OCI-LY1 (cell line): ENCODE measurements around the gene HDAC9.

Experiments
- H2AFZ ChIP-seq: fragments of 200-600 bp; sonication (generic), shearing (Covaris generic); 2 replicates; pipeline ENCODE4 v1.6.0; 2014; ENCODE audit warnings: antibody characterized with exemption, mild to moderate bottlenecking, low read length
- H3F3A ChIP-seq: fragments of 200-600 bp; sonication (generic), shearing (Covaris generic); 2 replicates; pipeline ENCODE4 v1.6.0; 2014; ENCODE audit warnings: mild to moderate bottlenecking, antibody characterized with exemption, low read length, moderate library complexity; ENCODE audit not compliant: insufficient read depth
- H3K27ac ChIP-seq: fragments of 200-600 bp; sonication (generic); 2 replicates; pipeline ENCODE4 v1.5.1; 2014; ENCODE audit warnings: low read length, mixed run types, mild to moderate bottlenecking, low read depth; ENCODE audit not compliant: poor library complexity, severe bottlenecking
- H3K27me3 ChIP-seq: fragments of 200-600 bp; sonication (generic); 2 replicates; pipeline ENCODE4 v1.6.0; 2014; ENCODE audit warnings: antibody characterized with exemption, mild to moderate bottlenecking, low read length, moderate library complexity; ENCODE audit not compliant: insufficient read depth
- H3K36me3 ChIP-seq: fragments of 200-600 bp; sonication (generic); 2 replicates; pipeline ENCODE4 v1.6.1; 2014; ENCODE audit warnings: mild to moderate bottlenecking, antibody characterized with exemption, low read length, moderate library complexity, mixed read lengths; ENCODE audit not compliant: insufficient read depth
- H3K4me1 ChIP-seq: fragments of 200-600 bp; sonication (generic); 2 replicates; pipeline ENCODE4 v1.5.1; 2014; ENCODE audit warnings: mild to moderate bottlenecking, low read length, moderate library complexity; ENCODE audit not compliant: insufficient read depth, severe bottlenecking
- H3K4me2 ChIP-seq: fragments of 200-600 bp; sonication (generic), shearing (Covaris generic); 2 replicates; pipeline ENCODE4 v1.6.1; 2014; ENCODE audit warnings: low read length
- H3K4me3 ChIP-seq: fragments of 200-600 bp; sonication (generic); 2 replicates; pipeline ENCODE4 v1.5.1; 2014; ENCODE audit warnings: low read length, low read depth, mild to moderate bottlenecking, mixed read lengths; ENCODE audit not compliant: poor library complexity, severe bottlenecking
- H3K79me2 ChIP-seq: fragments of 200-600 bp; shearing (Covaris generic); 2 replicates; pipeline ENCODE4 v1.6.1; 2016; ENCODE audit warnings: mixed run types, low read length, mixed read lengths; ENCODE audit not compliant: insufficient read depth
- H3K9ac ChIP-seq: fragments of 200-600 bp; sonication (generic), shearing (Covaris generic); 2 replicates; pipeline ENCODE4 v1.6.1; 2014; ENCODE audit warnings: mild to moderate bottlenecking, low read length, mixed read lengths
- H3K9me2 ChIP-seq: fragments of 200-600 bp; sonication (generic), shearing (Covaris generic); 2 replicates; pipeline ENCODE4 v1.6.1; 2014; ENCODE audit warnings: low read depth, mild to moderate bottlenecking, low read length, mixed read lengths
- H3K9me3 ChIP-seq: fragments of 200-600 bp; shearing (Covaris generic); 2 replicates; pipeline ENCODE4 v1.6.1; 2014; ENCODE audit warnings: low read length, mixed read lengths
- H4K20me1 ChIP-seq: fragments of 200-600 bp; sonication (generic), shearing (Covaris generic); 2 replicates; pipeline ENCODE4 v1.6.0; 2016; ENCODE audit warnings: mild to moderate bottlenecking, low read length; ENCODE audit not compliant: insufficient read depth
- CTCF ChIP-seq: fragments of 200-600 bp; sonication (generic), shearing (Covaris generic); IDR thresholded peaks from 2 replicates; pipeline ENCODE4 v1.5.1; 2017; ENCODE audit warnings: mild to moderate bottlenecking, antibody characterized with exemption, low read length, moderate library complexity, mixed read lengths
- EZH2 ChIP-seq: fragments of 200-600 bp; sonication (generic), shearing (Covaris generic); IDR thresholded peaks from 2 replicates; pipeline ENCODE4 v1.8.0; 2017; ENCODE audit warnings: borderline replicate concordance, mixed run types, mild to moderate bottlenecking, antibody characterized with exemption, low read length, moderate library complexity, mixed read lengths

Gene HDAC9

GRCh38 chr7:18474944-18475343, 20.6 kb upstream of the HDAC9 start:
- Histone ChIP-seq H3F3A (no peaks in the 10 kb centered on the region), H3K27me3 (no peaks in the 10 kb centered on the region), H3K4me1 (no peaks in the 10 kb centered on the region), H4K20me1 (no peaks in the 10 kb centered on the region), H3K9ac (no peak overlapping the region), H3K9me3 (no peaks in the 10 kb centered on the region), H2AFZ (no peak overlapping the region), H3K79me2 (no peaks in the 10 kb centered on the region), H3K27ac (no peak overlapping the region), H3K4me2 (no peak overlapping the region), H3K9me2 (no peaks in the 10 kb centered on the region), H3K4me3 (no peak overlapping the region), H3K36me3 (no peaks in the 10 kb centered on the region)
- TF ChIP-seq EZH2 (no peak), CTCF (no peak)

GRCh38 chr7:18475488-18475887, 20.1 kb upstream of the HDAC9 start:
- Histone ChIP-seq H3K4me3 (no peak overlapping the region), H3K9me3 (no peaks in the 10 kb centered on the region), H3K27ac (no peak overlapping the region), H3K4me2 (no peak overlapping the region), H3K36me3 (no peaks in the 10 kb centered on the region), H2AFZ (no peak overlapping the region), H3K79me2 (no peaks in the 10 kb centered on the region), H3F3A (no peaks in the 10 kb centered on the region), H3K4me1 (no peaks in the 10 kb centered on the region), H4K20me1 (no peaks in the 10 kb centered on the region), H3K27me3 (no peaks in the 10 kb centered on the region), H3K9me2 (no peaks in the 10 kb centered on the region), H3K9ac (no peak overlapping the region)
- TF ChIP-seq CTCF (no peak), EZH2 (no peak)

GRCh38 chr7:18481776-18482175, 13.8 kb upstream of the HDAC9 start:
- no peaks in the 10 kb centered on the region for H3K4me1 ChIP-seq
- H3K36me3 ChIP-seq: no peaks in the 10 kb centered on the region
- H3K9me2 ChIP-seq: no peaks in the 10 kb centered on the region
- H3K4me3 ChIP-seq: no peak overlapping the region
- TF ChIP-seq EZH2 (no peak), CTCF (no peak)
- H3K27ac ChIP-seq: no peak overlapping the region
- H3K9me3 ChIP-seq: peaks cover 8% of the 10 kb centered on the region; the same call in 1 of the 2 replicates
- H3K9ac ChIP-seq: no peak overlapping the region
- H3F3A ChIP-seq: no peaks in the 10 kb centered on the region
- no peak overlapping the region for H2AFZ ChIP-seq
- no peaks in the 10 kb centered on the region for H3K27me3 ChIP-seq
- H3K79me2 ChIP-seq: no peaks in the 10 kb centered on the region
- no peaks in the 10 kb centered on the region for H4K20me1 ChIP-seq
- no peak overlapping the region for H3K4me2 ChIP-seq
